GM18951 (cell line): Measurements from ENCODE around the gene MTX3.

Experiments
- POLR2A ChIP-seq: IDR thresholded peaks from 4 replicates; pipeline ENCODE4 v1.6.1; 2011; ENCODE audit warnings: mild to moderate bottlenecking; ENCODE audit not compliant: insufficient read length, insufficient read depth; ENCODE audit errors: extremely low read depth
- in situ Hi-C: fragments of 300-500 bp; cut with MboI; formaldehyde crosslinking; loops from one replicate; pipeline ENCODE4 v1.12.0; 2022; ENCODE audit warnings: low sequenced_read_pairs, mixed read lengths, inconsistent platforms; ENCODE audit not compliant: unreplicated experiment

MTX3 gene

GRCh38 chr5:79973996-79974395 is 17.1 kb downstream of the MTX3 start:
- in situ Hi-C loops = no loop called here
- TF ChIP-seq POLR2A = no peak

- no peak for TF ChIP-seq POLR2A
- in situ Hi-C loops = no loop called here
Observed at GRCh38 chr5:79973511-79973910, 17.6 kb downstream of the MTX3 start.

GRCh38 chr5:79971156-79971555 is 19.9 kb downstream of the MTX3 start:
- in situ Hi-C loops = no loop called here
- TF ChIP-seq POLR2A = no peak

GRCh38 chr5:79966448-79966847 is 24.6 kb downstream of the MTX3 start:
- TF ChIP-seq POLR2A = no peak
- in situ Hi-C loops = no loop called here

GRCh38 chr5:79964136-79964535 is 26.9 kb downstream of the MTX3 start:
- in situ Hi-C loops = no loop called here
- no peak for TF ChIP-seq POLR2A

- in situ Hi-C loops = no loop called here
Observed at GRCh38 chr5:79963261-79964061, 27.6 kb downstream of the MTX3 start.

GRCh38 chr5:79962575-79963222 is 28.4 kb downstream of the MTX3 start:
- in situ Hi-C loops = no loop called here
- no peak for TF ChIP-seq POLR2A

More at GRCh38 chr5:79963261-79964061, 27.6 kb downstream of the MTX3 start:
- no peak for TF ChIP-seq POLR2A

- TF ChIP-seq POLR2A = no peak
- in situ Hi-C loops = no loop called here
Observed at GRCh38 chr5:79961716-79962574, 29.1 kb downstream of the MTX3 start.

- in situ Hi-C loops = no loop called here
- no peak for TF ChIP-seq POLR2A
Observed at GRCh38 chr5:79959407-79959806, 31.7 kb downstream of the MTX3 start.

GRCh38 chr5:79955941-79956670 is 35.0 kb downstream of the MTX3 start:
- TF ChIP-seq POLR2A = no peak
- in situ Hi-C loops = no loop called here

GRCh38 chr5:79955356-79955895 is 35.6 kb downstream of the MTX3 start:
- TF ChIP-seq POLR2A = no peak
- in situ Hi-C loops = no loop called here

- in situ Hi-C loops = no loop called here
- no peak for TF ChIP-seq POLR2A
Observed at GRCh38 chr5:79954620-79955019, 36.4 kb downstream of the MTX3 start.
